H1 (cell line): ENCODE results near the gene CDCP1. TPM values are rescaled to one million over a fixed set of nuclear protein-coding genes. Genes with fewer than 3 reads are reported as not detected.

ENCODE experiments used
- CTCF ChIA-PET: fragments of 300-600 bp; sonication (Branson Sonifier 250); formaldehyde crosslinking; loops from one replicate; lab custom pipeline; 2021; ENCODE audit not compliant: partially characterized antibody; lab: Charles Lee
- POLR2A ChIA-PET: fragments of 300-600 bp; sonication (Branson Sonifier 250); formaldehyde crosslinking; loops from one replicate; lab custom pipeline; 2021; ENCODE audit warnings: inconsistent platforms; ENCODE audit not compliant: partially characterized antibody; lab: Charles Lee
- DNase-seq, 2 experiments: peaks; one replicate each; pipeline versions ENCODE4 v3.0.0 to v3.0.0-alpha.2; 2010 to 2022; ENCODE audit warnings: low spot score in 2 of 2, low read depth in 1 of 2, mixed read lengths in 1 of 2
- FAIRE-seq: peaks from 2 replicates; lab custom pipeline; 2011; peaks lifted over from hg19 to GRCh38; lab: Jason Lieb, UNC
- H2AFZ ChIP-seq: 2 replicates; pipeline ENCODE4 v1.8.1; 2012; ENCODE audit warnings: low read length, inconsistent platforms
- H2AK5ac ChIP-seq: 2 replicates; pipeline ENCODE4 v1.6.1; 2013; ENCODE audit warnings: low read depth, low read length
- H2BK120ac ChIP-seq: replicated peaks from 2 replicates; pipeline ENCODE3; 2013; ENCODE audit warnings: low read depth, low read length, inconsistent platforms
- H2BK12ac ChIP-seq: 2 replicates; pipeline ENCODE4 v1.6.1; 2013; ENCODE audit warnings: low read depth, low read length
- H2BK15ac ChIP-seq: 2 replicates; pipeline ENCODE4 v1.6.1; 2013; ENCODE audit warnings: low read length
- H2BK20ac ChIP-seq: 2 replicates; pipeline ENCODE4 v1.6.1; 2013; ENCODE audit warnings: low read length
- H2BK5ac ChIP-seq: 2 replicates; pipeline ENCODE4 v1.6.1; 2013; ENCODE audit warnings: low read depth, low read length
- H3K14ac ChIP-seq: 2 replicates; pipeline ENCODE4 v1.6.1; 2013; ENCODE audit warnings: inconsistent platforms; ENCODE audit not compliant: insufficient read length
- H3K18ac ChIP-seq: 2 replicates; pipeline ENCODE4 v1.6.1; 2013; ENCODE audit warnings: low read length; ENCODE audit errors: extremely low read depth
- H3K23ac ChIP-seq: 2 replicates; pipeline ENCODE4 v1.6.1; 2013; ENCODE audit warnings: inconsistent platforms; ENCODE audit not compliant: insufficient read length
- H3K23me2 ChIP-seq: 2 replicates; pipeline ENCODE4 v1.6.1; 2013; ENCODE audit warnings: low read depth, low read length
- H3K27ac ChIP-seq: 2 replicates; pipeline ENCODE4 v1.6.1; 2011; ENCODE audit warnings: low read depth, low read length, inconsistent platforms
- H3K27me3 ChIP-seq, 4 experiments: replicated peaks in 1 of 4; 1 replicate in 1 of 4; 2 replicates in 3 of 4; pipeline versions ENCODE4 v1.6.1 to v1.8.1; 2011 to 2013; ENCODE audit warnings: low read length in 3 of 4, mild to moderate bottlenecking in 3 of 4, inconsistent platforms in 2 of 4, mixed read lengths in 2 of 4, moderate library complexity in 1 of 4; ENCODE audit not compliant: control insufficient read depth in 3 of 4, insufficient read depth in 3 of 4; ENCODE audit errors: extremely low read depth in 1 of 4
- H3K36me3 ChIP-seq, 4 experiments: 2 replicates each; pipeline versions ENCODE4 v1.6.1 to v1.8.1; 2011 to 2013; ENCODE audit warnings: mild to moderate bottlenecking in 4 of 4, low read length in 3 of 4, moderate library complexity in 2 of 4, control low read depth in 1 of 4, inconsistent platforms in 1 of 4; ENCODE audit not compliant: insufficient read depth in 4 of 4, control insufficient read depth in 2 of 4
- H3K4ac ChIP-seq: replicated peaks from 2 replicates; pipeline ENCODE3; 2013; ENCODE audit warnings: low read length, low read depth, mixed read lengths, inconsistent platforms; ENCODE audit not compliant: insufficient read length
- H3K4me1 ChIP-seq, 4 experiments: replicated peaks in 1 of 4; 1 replicate in 1 of 4; 2 replicates in 3 of 4; pipeline versions ENCODE4 v1.6.1 to v1.8.1; 2011 to 2013; ENCODE audit warnings: low read length in 3 of 4, inconsistent platforms in 2 of 4, mixed read lengths in 1 of 4; ENCODE audit not compliant: insufficient read depth in 4 of 4, control insufficient read depth in 3 of 4
- H3K4me2 ChIP-seq, 2 experiments: 2 replicates each; pipeline versions ENCODE4 v1.6.1 to v1.8.1; 2011 to 2013; ENCODE audit warnings: low read depth in 2 of 2, low read length in 2 of 2, control low read depth in 1 of 2, inconsistent platforms in 1 of 2, mild to moderate bottlenecking in 1 of 2; ENCODE audit not compliant: insufficient read depth in 1 of 2
- H3K4me3 ChIP-seq, 4 experiments: fragments of 200-600, 300-600 bp in 1 of 4; sonication (generic), shearing (Covaris generic), sonication (Bioruptor Twin) in 1 of 4; 2 replicates each; pipeline versions ENCODE4 v1.5.1 to v1.8.1; 2011 to 2016; ENCODE audit warnings: low read length in 4 of 4, low read depth in 3 of 4, control low read depth in 2 of 4, inconsistent platforms in 2 of 4, mild to moderate bottlenecking in 2 of 4, mixed read lengths in 1 of 4, moderate library complexity in 1 of 4; ENCODE audit not compliant: insufficient read depth in 2 of 4; ENCODE audit errors: extremely low read depth in 1 of 4
- H3K56ac ChIP-seq: replicated peaks from 2 replicates; pipeline ENCODE3; 2013; ENCODE audit warnings: low read depth, mild to moderate bottlenecking, mixed read lengths, low read length, inconsistent platforms; ENCODE audit not compliant: insufficient read length
- H3K79me1 ChIP-seq: 2 replicates; pipeline ENCODE4 v1.6.1; 2013; ENCODE audit warnings: low read depth, low read length, control low read depth
- H3K79me2 ChIP-seq, 2 experiments: 2 replicates each; pipeline versions ENCODE4 v1.6.1 to v1.8.1; 2012 to 2013; ENCODE audit warnings: low read length in 2 of 2, mild to moderate bottlenecking in 2 of 2, inconsistent platforms in 1 of 2; ENCODE audit not compliant: insufficient read depth in 2 of 2, control insufficient read depth in 1 of 2
- H3K9ac ChIP-seq, 4 experiments: replicated peaks in 1 of 4; 1 replicate in 1 of 4; 2 replicates in 3 of 4; pipeline versions ENCODE4 v1.6.1 to v1.8.1; 2011 to 2013; ENCODE audit warnings: low read depth in 3 of 4, low read length in 3 of 4, control low read depth in 2 of 4, mild to moderate bottlenecking in 2 of 4, moderate library complexity in 2 of 4, inconsistent platforms in 1 of 4; ENCODE audit errors: extremely low read depth in 1 of 4
- H3K9me3 ChIP-seq, 2 experiments: 2 replicates each; pipeline versions ENCODE4 v1.6.1 to v1.8.1; 2012 to 2013; ENCODE audit warnings: mild to moderate bottlenecking in 2 of 2, moderate library complexity in 2 of 2, control low read depth in 1 of 2, inconsistent platforms in 1 of 2, low read depth in 1 of 2, low read length in 1 of 2, mixed read lengths in 1 of 2; ENCODE audit not compliant: insufficient read depth in 2 of 2
- H4K20me1 ChIP-seq, 2 experiments: replicated peaks in 1 of 2; 2 replicates each; pipeline versions ENCODE3 to v1.8.1; 2011 to 2013; ENCODE audit warnings: inconsistent platforms in 2 of 2, low read length in 2 of 2, mild to moderate bottlenecking in 1 of 2; ENCODE audit not compliant: insufficient read depth in 2 of 2, control insufficient read depth in 1 of 2
- H4K5ac ChIP-seq: 2 replicates; pipeline ENCODE4 v1.6.1; 2013; ENCODE audit warnings: low read length, low read depth, mixed read lengths, inconsistent platforms; ENCODE audit not compliant: insufficient read length
- H4K8ac ChIP-seq: 2 replicates; pipeline ENCODE4 v1.8.0; 2013; ENCODE audit warnings: mild to moderate bottlenecking, moderate library complexity, low read length, inconsistent platforms; ENCODE audit not compliant: insufficient read depth; ENCODE audit errors: extremely low read depth
- H4K91ac ChIP-seq: replicated peaks from 2 replicates; pipeline ENCODE3; 2013; ENCODE audit warnings: low read length, mixed read lengths, inconsistent platforms; ENCODE audit not compliant: insufficient read length
- ASH2L ChIP-seq: fragments of 200-600, 300-600 bp; sonication (generic); IDR thresholded peaks from one replicate; pipeline ENCODE4 v1.7.1; 2017; ENCODE audit warnings: low read length
- CHD2 ChIP-seq: IDR thresholded peaks from 2 replicates; pipeline ENCODE4 v1.6.1; 2012; ENCODE audit warnings: low read length, improper control_type of control experiment
- KDM1A ChIP-seq: fragments of 200-600, 300-600 bp; sonication (generic); IDR thresholded peaks from 2 replicates; pipeline ENCODE4 v1.7.1; 2016; ENCODE audit warnings: mild to moderate bottlenecking, low read length, borderline replicate concordance
- MAFK ChIP-seq: IDR thresholded peaks from 2 replicates; pipeline ENCODE4 v1.6.1; 2012; ENCODE audit warnings: low read depth, mild to moderate bottlenecking, improper control_type of control experiment, low read length
- NANOG ChIP-seq: IDR thresholded peaks from 2 replicates; pipeline ENCODE4 v1.6.1; 2011; ENCODE audit warnings: low read length, low read depth, mild to moderate bottlenecking, inconsistent platforms; ENCODE audit not compliant: insufficient read depth, poor library complexity, severe bottlenecking
- NRF1 ChIP-seq: IDR thresholded peaks from 2 replicates; pipeline ENCODE4 v1.6.1; 2011; ENCODE audit warnings: mild to moderate bottlenecking, low read depth, low read length, improper control_type of control experiment
- POLR2AphosphoS5 ChIP-seq: IDR thresholded peaks from 2 replicates; pipeline ENCODE4 v1.6.1; 2011; ENCODE audit warnings: low read depth, low read length
- SP1 ChIP-seq: IDR thresholded peaks from 2 replicates; pipeline ENCODE4 v1.6.1; 2011; ENCODE audit warnings: low read depth, low read length
- SRF ChIP-seq: IDR thresholded peaks from 2 replicates; pipeline ENCODE4 v1.6.1; 2011; ENCODE audit warnings: mild to moderate bottlenecking, low read depth, low read length, moderate library complexity
- SUZ12 ChIP-seq: fragments of 200-600 bp; sonication (generic); IDR thresholded peaks from 2 replicates; pipeline ENCODE4 v1.6.1; 2012; ENCODE audit warnings: mild to moderate bottlenecking, inconsistent platforms, low read length, moderate library complexity, mixed read lengths
- WGBS, 2 experiments: shearing (Covaris generic) in 1 of 2; methylation state at CpG; one replicate each; pipeline versions ENCODE4 v1.1.6 to v1.1.7; 2013 to 2015; ENCODE audit warnings: low lambda C conversion rate in 2 of 2, mixed read lengths in 2 of 2, inconsistent platforms in 1 of 2, low coverage in 1 of 2, missing lambda C conversion rate in 1 of 2; ENCODE audit not compliant: insufficient replicate concordance in 2 of 2, insufficient coverage in 1 of 2, insufficient read length in 1 of 2; ENCODE audit errors: extremely low coverage in 1 of 2, missing lambda C conversion rate in 1 of 2; 5-methylcytosine and 5-hydroxymethylcytosine counted together
- polyA plus RNA-seq, 7 experiments: library from polyadenylated mRNA; depleted of rRNA in 3 of 7; stranded (reverse) in 5 of 7; unstranded in 2 of 7; fragments of >200 nt in 5 of 7; fragments of 200-250 nt in 2 of 7; gene quantifications; 1 replicate in 5 of 7; 2 replicates in 1 of 7; 4 replicates in 1 of 7; pipeline versions ENCODE4 v1.2.1 to v1.2.3, GENCODE V29; 2011 to 2013; ENCODE audit warnings: missing spikeins in 2 of 7, mixed read lengths in 2 of 7
- total RNA-seq: library from RNA; stranded (reverse); fragmentation: NEBNext Ultra II Directional; extraction: Animal tissue kit (Norgen Biotek cat#: 25700); gene quantifications from 2 replicates; pipeline ENCODE4 v1.2.1, GENCODE V29; 2021
- TF ChIP-seq, protein P1 (sequence below): IDR thresholded peaks from 2 replicates; pipeline ENCODE4 v1.6.1; 2012; ENCODE audit warnings: low read length, inconsistent platforms

CDCP1 gene
- total and polyA plus RNA-seq, 2 of the 8 experiments (the other 6 are each of a cell fraction or from before 2014, with no cell fraction given) = 10.0 to 23.3 TPM

DNA sequence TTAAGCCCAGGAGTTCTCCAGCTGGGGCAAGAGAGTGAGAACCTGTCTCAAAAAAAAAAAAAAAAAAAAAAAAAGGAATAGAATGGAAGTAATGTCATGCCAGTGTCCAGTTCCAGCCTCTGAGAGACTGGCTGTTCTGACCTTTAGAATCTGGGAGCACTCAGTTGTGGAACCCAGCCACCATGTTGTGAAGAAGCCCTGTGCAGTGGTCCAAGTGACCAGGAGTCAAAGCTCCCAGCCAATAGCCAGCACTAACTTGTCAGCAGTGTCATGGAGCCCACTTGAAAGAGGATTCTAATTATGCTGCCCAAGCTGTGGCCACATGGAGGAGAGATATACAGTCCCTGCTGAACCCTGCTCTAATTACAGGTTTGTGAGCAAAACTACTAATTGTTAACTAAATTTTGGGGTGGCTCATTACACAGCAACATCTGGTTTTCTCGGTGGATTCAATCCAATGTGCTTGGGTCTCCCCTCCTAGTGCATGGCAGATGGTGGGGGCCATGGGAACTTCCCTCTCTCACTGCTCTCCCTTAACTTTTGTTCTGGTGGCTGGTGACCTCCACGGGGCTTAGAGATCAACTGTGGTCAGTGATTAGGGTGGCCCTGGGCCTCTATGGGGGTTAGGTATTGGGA, 64.6 kb downstream of the CDCP1 start:
- POLR2A ChIA-PET = interaction anchor here (1.2 kb wide), 1 partner anchor 16 kb away, joined by 3 read pairs; no protein-coding TSS in a partner anchor
- no peak overlapping the region for H3K4ac ChIP-seq
- H2BK20ac ChIP-seq = no peak overlapping the region
- H3K23ac ChIP-seq = no peak overlapping the region
- H3K18ac ChIP-seq = no peak overlapping the region
- no peak for DNase-seq
- H3K4me1 ChIP-seq = no peaks in the 10 kb centered on the region
- CTCF ChIA-PET = interaction anchor here (0.6 to 1.1 kb wide), 4 partner anchors 25 to 584 kb away, joined by 3 read pairs; no protein-coding TSS in a partner anchor
- H3K9ac ChIP-seq = no peak overlapping the region
- no peaks in the 10 kb centered on the region for H3K9me3 ChIP-seq
- H2BK15ac ChIP-seq = no peak overlapping the region
- H3K27ac ChIP-seq = no peak overlapping the region
- no peak overlapping the region for H3K4me3 ChIP-seq
- peaks cover 4 to 16% (median 9%) of the 10 kb centered on the region in 4 experiments; a peak in 7 of 8 replicates for H3K36me3 ChIP-seq
- no peak overlapping the region for H2BK12ac ChIP-seq
- no peak for FAIRE-seq
- H3K23me2 ChIP-seq = no peaks in the 10 kb centered on the region
- H4K20me1 ChIP-seq = no peaks in the 10 kb centered on the region
- H4K91ac ChIP-seq = no peak overlapping the region
- H3K56ac ChIP-seq = no peak overlapping the region
- no peak overlapping the region for H4K8ac ChIP-seq
- no peak overlapping the region for H2AFZ ChIP-seq
- no peaks in the 10 kb centered on the region for H3K79me2 ChIP-seq
- H2AK5ac ChIP-seq = no peak overlapping the region
- no peak overlapping the region for H3K14ac ChIP-seq
- H2BK120ac ChIP-seq = no peak overlapping the region
- WGBS, 2 experiments = 87% methylated on average over 2 of the region's 2 CpGs; no CpG with 5 or more reads in 1 of the 2 experiments
- H3K27me3 ChIP-seq = no peaks in the 10 kb centered on the region
- H2BK5ac ChIP-seq = no peak overlapping the region
- no peak overlapping the region for H3K4me2 ChIP-seq
- H3K79me1 ChIP-seq = no peaks in the 10 kb centered on the region
- no peak overlapping the region for H4K5ac ChIP-seq
- no peak for TF ChIP-seq NRF1
- TF ChIP-seq ASH2L = no peak
- TF ChIP-seq SP1 = no peak
- no peak for TF ChIP-seq MAFK
- no peak for TF ChIP-seq NANOG
- TF ChIP-seq CHD2 = no peak
- no peak for TF ChIP-seq SRF
- TF ChIP-seq SUZ12 = no peak
- TF ChIP-seq, protein P1, sequence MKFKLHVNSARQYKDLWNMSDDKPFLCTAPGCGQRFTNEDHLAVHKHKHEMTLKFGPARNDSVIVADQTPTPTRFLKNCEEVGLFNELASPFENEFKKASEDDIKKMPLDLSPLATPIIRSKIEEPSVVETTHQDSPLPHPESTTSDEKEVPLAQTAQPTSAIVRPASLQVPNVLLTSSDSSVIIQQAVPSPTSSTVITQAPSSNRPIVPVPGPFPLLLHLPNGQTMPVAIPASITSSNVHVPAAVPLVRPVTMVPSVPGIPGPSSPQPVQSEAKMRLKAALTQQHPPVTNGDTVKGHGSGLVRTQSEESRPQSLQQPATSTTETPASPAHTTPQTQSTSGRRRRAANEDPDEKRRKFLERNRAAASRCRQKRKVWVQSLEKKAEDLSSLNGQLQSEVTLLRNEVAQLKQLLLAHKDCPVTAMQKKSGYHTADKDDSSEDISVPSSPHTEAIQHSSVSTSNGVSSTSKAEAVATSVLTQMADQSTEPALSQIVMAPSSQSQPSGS = no peak
- TF ChIP-seq POLR2AphosphoS5 = no peak
- no peak for TF ChIP-seq KDM1A
